Measurements from ENCODE around the gene IFRD2. TPM values are rescaled to one million over a fixed set of nuclear protein-coding genes. Genes with fewer than 3 reads are reported as not detected.

Gene IFRD2
- total and polyA plus RNA-seq, 2 of the 13 experiments (the other 11 are each of a cell fraction or from before 2014, with no cell fraction given) = 32.8 to 96.1 TPM

GRCh38 chr3:50303013-50303815, 11.0 kb upstream of the IFRD2 start, which contains the start of gene HYAL1 (continued):
- TF ChIP-seq FLYWCH1 (CRISPR knock-in tag; IDR thresholded peaks at IDR 0.05) (0 out of 2 replicates have a peak, but pooled peaks have one; percentile 78), TFDP2 (CRISPR knock-in tag; IDR thresholded peaks at IDR 0.05) (peak; percentile 27; the same call in 1 of the 2 replicates), TBX2 (CRISPR knock-in tag; IDR thresholded peaks at IDR 0.05; ENCODE audit: borderline replicate concordance) (peak; percentile 51), IKZF4 (CRISPR knock-in tag; IDR thresholded peaks at IDR 0.05; ENCODE audit: borderline replicate concordance, low read depth, not compliant biosample characterization) (peak; percentile 51), HOXA5 (CRISPR knock-in tag; IDR thresholded peaks at IDR 0.05) (peak; percentile 79), ZFP91 (CRISPR knock-in tag; IDR thresholded peaks at IDR 0.05; ENCODE audit: borderline replicate concordance) (peak; percentile 96), SMC3 (IDR thresholded peaks at IDR 0.05; ENCODE audit: low read length) (peak; percentile 64; the same call in 1 of the 2 replicates), ZNF263 (CRISPR knock-in tag; IDR thresholded peaks at IDR 0.05) (peak; percentile 31; the same call in 1 of the 2 replicates), RAD21 (CRISPR knock-in tag; IDR thresholded peaks at IDR 0.05) (peak; percentile 86), ZSCAN5A (CRISPR knock-in tag; IDR thresholded peaks at IDR 0.05; ENCODE audit: borderline replicate concordance) (peak; percentile 85; the same call in 1 of the 2 replicates), DBP (CRISPR knock-in tag; IDR thresholded peaks at IDR 0.05; ENCODE audit: not compliant biosample characterization) (peak; percentile 80), FOXA3 (CRISPR knock-in tag; IDR thresholded peaks at IDR 0.05) (peak; percentile 15; the same call in 1 of the 2 replicates), SOX6 (IDR thresholded peaks at IDR 0.05) (no peak), SOX6 (CRISPR knock-in tag; IDR thresholded peaks at IDR 0.05) (peak; percentile 45), ZNF788 (CRISPR knock-in tag; IDR thresholded peaks at IDR 0.05; ENCODE audit: borderline replicate concordance) (peak; percentile 80; the same call in 1 of the 2 replicates), THAP9 (CRISPR knock-in tag; IDR thresholded peaks at IDR 0.05; ENCODE audit: borderline replicate concordance) (peak; percentile 83), SAP130 (CRISPR knock-in tag; IDR thresholded peaks at IDR 0.05; ENCODE audit: low read depth) (peak; percentile 71), CENPX (CRISPR knock-in tag; IDR thresholded peaks at IDR 0.05) (no peak), ZNF460 (CRISPR knock-in tag; IDR thresholded peaks at IDR 0.05; ENCODE audit: borderline replicate concordance) (peak; percentile 71; the same call in 1 of the 2 replicates), ZNF776 (CRISPR knock-in tag; IDR thresholded peaks at IDR 0.05) (peak; percentile 71)

All from HepG2 (cell line).